Glutamatergic neuron (in vitro differentiated cells): ENCODE measurements around the gene PPARD. TPM values are rescaled to one million over a fixed set of nuclear protein-coding genes. Genes with fewer than 3 reads are reported as not detected.
A peak's percentile ranks its signal among the peaks of the same experiment; 100 is the strongest.

Experiments
- DNase-seq: peaks from one replicate; pipeline ENCODE4 v3.0.0; 2022
- H3K27ac Mint-ChIP-seq: one replicate; pipeline ENCODE4 v1.8.0; 2020; ENCODE audit warnings: mild to moderate bottlenecking, mixed read lengths, inconsistent platforms; ENCODE audit not compliant: unreplicated experiment
- H3K27me3 Mint-ChIP-seq: one replicate; pipeline ENCODE4 v1.8.0; 2020; ENCODE audit warnings: mild to moderate bottlenecking, moderate library complexity, mixed read lengths, inconsistent platforms; ENCODE audit not compliant: unreplicated experiment
- H3K36me3 Mint-ChIP-seq: one replicate; pipeline ENCODE4 v1.8.0; 2020; ENCODE audit warnings: mild to moderate bottlenecking, mixed read lengths, inconsistent platforms; ENCODE audit not compliant: unreplicated experiment
- H3K4me1 Mint-ChIP-seq: one replicate; pipeline ENCODE4 v1.8.0; 2020; ENCODE audit warnings: mild to moderate bottlenecking, low read depth, mixed read lengths, inconsistent platforms; ENCODE audit not compliant: unreplicated experiment
- H3K4me3 Mint-ChIP-seq: one replicate; pipeline ENCODE4 v1.8.0; 2020; ENCODE audit warnings: mild to moderate bottlenecking, mixed read lengths, inconsistent platforms; ENCODE audit not compliant: unreplicated experiment
- H3K9me3 Mint-ChIP-seq: one replicate; pipeline ENCODE4 v1.8.0; 2020; ENCODE audit warnings: mild to moderate bottlenecking, moderate library complexity, mixed read lengths, inconsistent platforms; ENCODE audit not compliant: unreplicated experiment
- total RNA-seq: library from RNA; stranded (reverse); fragmentation: NEBNext Ultra II Directional; extraction: Animal tissue kit (Norgen Biotek cat#: 25700); gene quantifications from one replicate; pipeline ENCODE4 v1.2.1, GENCODE V29; 2021; ENCODE audit not compliant: unreplicated experiment
- TF ChIP-seq, protein P1 (sequence below): fragments of 200-600 bp; sonication (generic); IDR thresholded peaks from one replicate; pipeline ENCODE4 v1.5.0; 2021; ENCODE audit not compliant: partially characterized antibody, unreplicated experiment

Gene PPARD
- total RNA-seq, 1 donor from 2014 or later = 37.5 TPM

DNA sequence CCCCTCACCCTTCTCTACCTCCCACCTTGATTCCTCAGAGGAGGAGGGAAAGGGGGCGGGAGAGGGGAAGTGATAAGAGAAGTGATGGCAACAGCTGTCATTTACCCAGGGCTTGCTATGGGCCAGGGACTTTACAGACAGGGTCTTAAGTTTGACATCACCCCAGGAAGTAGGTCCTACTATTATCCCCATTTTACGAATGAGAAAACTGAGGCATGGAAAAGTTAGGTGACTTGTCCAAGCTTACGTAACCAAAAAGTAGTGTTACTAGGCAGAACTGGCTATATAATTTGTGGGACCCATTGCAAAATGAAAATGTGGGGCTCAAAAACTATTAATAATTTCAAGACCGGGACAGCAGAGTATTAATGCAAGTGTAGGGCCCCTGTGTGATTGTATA lies 99.3 kb downstream of the PPARD start:
- Mint-ChIP-seq H3K9me3 (no peaks in the 10 kb centered on the region), H3K27me3 (no peaks in the 10 kb centered on the region), H3K27ac (no peak overlapping the region), H3K4me1 (no peaks in the 10 kb centered on the region), H3K4me3 (no peak overlapping the region), H3K36me3 (no peaks in the 10 kb centered on the region)
- DNase-seq = no peak
- TF ChIP-seq, protein P1, sequence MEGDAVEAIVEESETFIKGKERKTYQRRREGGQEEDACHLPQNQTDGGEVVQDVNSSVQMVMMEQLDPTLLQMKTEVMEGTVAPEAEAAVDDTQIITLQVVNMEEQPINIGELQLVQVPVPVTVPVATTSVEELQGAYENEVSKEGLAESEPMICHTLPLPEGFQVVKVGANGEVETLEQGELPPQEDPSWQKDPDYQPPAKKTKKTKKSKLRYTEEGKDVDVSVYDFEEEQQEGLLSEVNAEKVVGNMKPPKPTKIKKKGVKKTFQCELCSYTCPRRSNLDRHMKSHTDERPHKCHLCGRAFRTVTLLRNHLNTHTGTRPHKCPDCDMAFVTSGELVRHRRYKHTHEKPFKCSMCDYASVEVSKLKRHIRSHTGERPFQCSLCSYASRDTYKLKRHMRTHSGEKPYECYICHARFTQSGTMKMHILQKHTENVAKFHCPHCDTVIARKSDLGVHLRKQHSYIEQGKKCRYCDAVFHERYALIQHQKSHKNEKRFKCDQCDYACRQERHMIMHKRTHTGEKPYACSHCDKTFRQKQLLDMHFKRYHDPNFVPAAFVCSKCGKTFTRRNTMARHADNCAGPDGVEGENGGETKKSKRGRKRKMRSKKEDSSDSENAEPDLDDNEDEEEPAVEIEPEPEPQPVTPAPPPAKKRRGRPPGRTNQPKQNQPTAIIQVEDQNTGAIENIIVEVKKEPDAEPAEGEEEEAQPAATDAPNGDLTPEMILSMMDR = no peak

DNA sequence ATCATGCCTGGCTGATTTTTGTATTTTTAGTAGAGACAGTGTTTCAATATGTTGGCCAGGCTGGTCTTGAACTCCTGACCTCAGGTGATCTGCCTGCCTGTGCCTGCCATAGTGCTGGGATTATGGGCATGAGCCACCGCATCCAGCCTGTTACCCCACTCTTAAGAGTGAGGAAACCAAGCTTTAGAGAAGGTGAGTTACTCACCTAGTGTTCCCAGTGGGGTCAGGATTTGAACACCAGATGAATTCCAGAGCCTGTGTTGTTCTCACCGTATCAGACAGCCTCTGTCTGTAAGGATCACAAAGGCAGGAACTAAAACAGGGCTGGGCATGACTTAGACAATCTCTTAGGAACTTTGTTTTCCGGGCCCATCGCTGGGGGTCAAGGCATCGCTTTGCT lies 100.3 kb downstream of the PPARD start:
- no peaks in the 10 kb centered on the region for H3K9me3 Mint-ChIP-seq
- DNase-seq = no peak
- no peaks in the 10 kb centered on the region for H3K27me3 Mint-ChIP-seq
- peaks cover 4% of the 10 kb centered on the region for H3K4me1 Mint-ChIP-seq
- H3K4me3 Mint-ChIP-seq = no peak overlapping the region
- H3K27ac Mint-ChIP-seq = no peak overlapping the region
- no peaks in the 10 kb centered on the region for H3K36me3 Mint-ChIP-seq
- TF ChIP-seq, protein P1 = no peak

DNA sequence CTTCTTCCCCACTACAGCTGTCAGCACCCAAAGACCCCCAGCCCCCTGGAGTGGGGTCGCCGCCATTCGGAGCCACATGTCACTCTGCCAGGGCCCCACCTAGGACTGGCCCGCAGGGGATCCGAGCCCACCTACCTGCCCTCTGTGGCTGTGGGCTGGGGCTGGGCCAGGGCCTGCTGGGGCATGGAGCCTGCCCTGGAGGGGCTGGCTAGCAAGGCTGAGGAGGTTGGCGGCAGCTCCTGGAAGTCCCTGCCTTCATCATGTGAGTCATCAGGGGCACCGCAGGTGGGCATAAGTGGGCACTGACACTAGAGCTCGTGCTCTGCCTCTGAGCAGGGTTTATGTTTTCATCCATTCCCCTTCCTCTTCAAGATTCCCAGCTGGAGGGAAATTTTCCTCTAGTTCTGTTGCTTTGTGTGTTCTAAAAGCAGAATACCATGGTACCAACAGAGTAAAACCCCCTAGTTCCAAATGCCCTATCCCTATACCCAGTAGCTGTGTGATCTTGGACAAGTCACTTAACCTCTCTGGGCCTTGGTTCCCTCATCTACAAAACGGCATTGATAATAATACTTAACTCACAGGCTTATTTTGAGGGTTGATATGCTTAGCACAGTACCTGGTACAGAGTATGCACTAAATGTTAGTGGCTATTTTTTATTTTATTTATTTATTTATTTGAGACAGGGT lies 101.1 kb downstream of the PPARD start:
- Mint-ChIP-seq H3K9me3 (peaks cover 6% of the 10 kb centered on the region), H3K4me1 (peaks cover 8% of the 10 kb centered on the region), H3K27ac (no peak overlapping the region), H3K27me3 (no peaks in the 10 kb centered on the region), H3K4me3 (no peak overlapping the region), H3K36me3 (no peaks in the 10 kb centered on the region)
- TF ChIP-seq, protein P1 = no peak
- DNase-seq = no peak

DNA sequence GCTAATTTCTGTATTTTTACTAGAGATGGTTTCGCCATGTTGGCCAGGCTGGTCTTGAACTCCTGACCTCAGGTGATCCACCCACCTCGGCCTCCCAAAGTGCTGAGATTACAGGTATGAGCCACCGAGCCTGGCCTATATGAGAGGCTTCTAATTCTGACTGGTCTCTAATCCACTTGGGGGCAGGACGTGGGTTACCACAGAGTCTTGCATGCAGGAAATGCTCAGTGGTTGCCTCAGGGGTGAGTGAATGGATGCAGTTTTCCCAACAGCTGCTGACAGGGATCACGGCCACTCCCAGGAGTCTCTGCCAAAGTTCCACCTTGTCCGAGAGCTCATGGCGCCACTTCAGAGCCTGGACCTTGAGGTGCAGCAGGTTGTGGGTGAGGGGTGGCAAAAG lies 103.3 kb downstream of the PPARD start:
- Mint-ChIP-seq H3K36me3 (no peaks in the 10 kb centered on the region), H3K4me3 (no peak overlapping the region), H3K4me1 (peaks cover 8% of the 10 kb centered on the region), H3K27ac (no peak overlapping the region), H3K27me3 (no peaks in the 10 kb centered on the region), H3K9me3 (peaks cover 6% of the 10 kb centered on the region)
- TF ChIP-seq, protein P1 = no peak
- DNase-seq = no peak

DNA sequence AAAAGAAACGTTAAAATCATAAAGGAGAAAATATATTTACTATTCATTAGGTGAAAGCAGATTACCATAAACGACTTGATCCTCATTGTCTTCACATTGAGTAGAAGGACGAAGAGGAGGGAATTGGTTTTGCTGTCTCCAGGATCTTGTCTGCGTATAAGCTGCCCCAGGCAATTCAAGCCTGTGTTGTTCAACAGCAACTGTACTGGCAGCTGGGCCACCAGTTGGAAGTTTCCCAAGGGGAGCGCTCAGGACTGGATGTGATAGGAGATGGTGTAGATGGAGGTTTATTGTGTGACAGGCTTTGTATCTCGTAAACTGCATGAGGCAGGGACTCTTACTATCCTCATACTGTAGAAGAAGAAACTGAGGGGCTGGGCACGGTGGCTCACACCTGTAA lies 105.8 kb downstream of the PPARD start:
- H3K27ac Mint-ChIP-seq = peak overlapping the region; percentile 85
- no peaks in the 10 kb centered on the region for H3K36me3 Mint-ChIP-seq
- H3K27me3 Mint-ChIP-seq = no peaks in the 10 kb centered on the region
- peaks cover 7% of the 10 kb centered on the region for H3K9me3 Mint-ChIP-seq
- peak; percentile 70 for DNase-seq
- TF ChIP-seq, protein P1 = no peak
- H3K4me1 Mint-ChIP-seq = peaks cover 12% of the 10 kb centered on the region
- H3K4me3 Mint-ChIP-seq = peak overlapping the region; percentile 14
